Measurements from ENCODE around the gene RNU6-7.

RNU6-7 gene

DNA sequence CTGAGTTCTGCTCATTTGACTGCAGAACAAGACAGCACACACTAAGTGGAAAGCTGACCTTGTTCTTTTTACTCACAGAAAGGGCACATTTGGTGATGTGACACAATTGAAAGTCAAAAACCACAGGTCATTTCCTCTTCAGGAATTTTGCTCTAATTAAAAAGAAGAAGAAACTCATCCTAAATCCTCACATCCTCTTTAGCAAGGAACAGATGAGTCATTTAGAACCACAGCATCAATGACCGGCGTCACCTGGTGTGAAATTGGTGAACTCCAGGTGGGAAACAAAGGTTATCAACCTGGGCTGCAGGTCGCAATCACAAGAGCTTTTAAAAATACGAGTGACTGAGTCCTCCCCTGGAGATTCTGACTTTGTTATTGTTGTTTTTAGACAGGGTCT, 4.1 kb downstream of the RNU6-7 start:
- DNase-seq: no peak

DNA sequence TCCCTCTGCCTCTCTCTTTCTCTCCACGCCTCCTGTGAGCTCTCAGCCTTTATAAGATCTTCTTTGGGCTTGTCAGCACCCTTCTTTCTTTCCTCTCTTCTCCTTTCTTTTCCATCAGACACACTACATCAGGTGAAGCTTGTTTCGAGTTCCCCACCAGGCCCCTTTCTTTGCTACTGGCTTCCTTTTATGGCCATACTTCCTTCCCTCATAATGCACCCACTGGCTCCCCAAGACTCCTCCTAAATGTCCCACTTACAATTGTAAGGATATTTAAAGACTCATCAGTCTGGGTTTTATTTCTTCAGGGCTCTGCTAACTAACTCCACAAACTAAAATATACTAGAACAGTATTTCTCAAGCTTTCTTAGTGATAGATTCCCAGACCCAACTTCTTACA, 4.7 kb downstream of the RNU6-7 start:
- DNase-seq: no peak

DNA sequence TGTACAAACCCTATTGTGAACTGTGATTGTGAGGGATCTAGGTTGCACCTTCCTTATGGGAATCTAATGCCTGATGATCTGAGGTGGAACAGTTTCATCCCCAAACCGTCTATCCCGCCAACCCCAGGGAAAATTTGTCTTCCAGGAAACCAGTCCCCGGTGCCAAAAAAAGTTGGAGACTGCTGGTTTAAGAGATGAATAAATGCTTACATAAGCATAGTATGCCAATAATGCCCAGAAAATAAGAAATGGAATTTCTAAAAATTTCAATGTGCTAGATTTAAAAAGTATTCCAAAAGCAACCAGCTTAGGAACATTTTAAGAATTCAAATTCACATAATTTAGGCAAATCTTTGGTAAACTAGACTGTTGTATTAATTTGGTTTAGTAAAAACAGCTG, 6.6 kb downstream of the RNU6-7 start:
- no peak for DNase-seq

DNA sequence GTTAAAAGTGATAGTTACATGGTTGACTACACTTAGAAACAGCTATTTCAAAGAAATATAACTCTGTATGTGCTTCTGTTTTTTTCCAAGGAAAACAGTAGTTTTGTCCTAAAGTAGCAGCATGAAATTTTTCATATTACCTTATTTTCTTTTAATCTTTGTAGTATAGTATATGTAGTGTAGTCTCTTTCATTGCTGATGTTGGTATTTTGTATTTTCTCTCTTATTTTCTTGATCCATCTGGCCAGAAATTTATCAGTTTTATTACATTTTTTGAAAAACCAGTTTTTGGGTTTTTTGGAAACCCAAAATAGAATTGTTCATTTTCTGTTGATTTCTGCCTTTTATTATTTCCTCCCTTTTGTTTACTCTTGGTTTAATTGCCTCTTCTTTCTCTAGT, 7.6 kb downstream of the RNU6-7 start:
- DNase-seq: no peak

DNA sequence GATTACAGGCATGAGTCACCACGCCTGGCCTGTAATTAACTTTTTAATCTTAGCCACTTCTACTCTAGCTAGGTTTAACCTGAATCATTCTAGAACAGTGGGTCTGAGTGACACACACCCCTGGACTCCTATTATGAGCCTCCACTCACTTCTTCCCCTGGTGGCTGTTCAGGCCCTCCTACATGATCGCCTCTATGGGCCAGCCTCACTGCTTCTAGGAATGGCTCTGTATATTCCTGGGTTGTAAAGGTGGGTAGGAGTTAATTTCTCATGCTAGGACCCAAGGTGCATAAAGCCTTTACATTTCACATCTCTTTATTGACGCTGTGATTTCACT, 9.2 kb downstream of the RNU6-7 start:
- DNase-seq: no peak

DNA sequence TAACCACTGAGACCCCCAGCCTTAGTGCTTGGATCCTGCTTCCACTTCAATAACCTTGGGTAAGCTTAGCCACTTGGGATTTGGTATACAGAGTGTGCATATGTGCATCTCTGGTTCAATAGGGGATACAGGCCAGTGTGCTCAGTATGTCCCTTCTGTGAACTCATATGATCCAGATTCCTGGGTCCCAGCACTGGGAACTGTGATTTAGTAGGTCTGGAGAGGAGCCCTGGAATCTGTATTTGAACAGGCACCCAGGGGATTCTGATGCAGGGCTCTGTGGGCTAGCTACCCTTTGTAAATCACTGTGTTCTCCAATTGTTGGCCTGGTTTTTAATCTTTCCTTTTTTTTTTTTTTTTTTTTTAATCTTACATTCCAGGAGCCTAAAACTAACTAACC, 11.0 kb downstream of the RNU6-7 start:
- DNase-seq: no peak

DNA sequence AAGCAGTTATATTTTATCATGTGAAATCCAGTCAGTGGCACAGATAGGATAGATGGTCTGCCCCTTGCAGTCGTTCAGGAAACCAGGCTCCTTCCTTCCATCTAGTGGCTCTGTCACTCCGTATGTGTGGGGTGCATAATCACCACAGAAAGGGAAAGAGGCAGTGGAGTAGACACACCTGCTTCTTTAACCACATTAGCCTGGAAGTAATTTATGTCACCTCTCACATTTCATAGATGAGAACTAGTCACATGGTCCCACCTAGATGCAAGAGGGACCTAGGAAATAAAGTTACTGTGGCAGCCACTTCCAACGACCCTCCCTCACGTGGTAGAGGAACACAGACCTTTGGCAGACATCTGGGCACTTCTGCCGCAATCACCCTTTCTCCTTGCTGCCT, 15.5 kb downstream of the RNU6-7 start:
- DNase-seq: no peak

DNA sequence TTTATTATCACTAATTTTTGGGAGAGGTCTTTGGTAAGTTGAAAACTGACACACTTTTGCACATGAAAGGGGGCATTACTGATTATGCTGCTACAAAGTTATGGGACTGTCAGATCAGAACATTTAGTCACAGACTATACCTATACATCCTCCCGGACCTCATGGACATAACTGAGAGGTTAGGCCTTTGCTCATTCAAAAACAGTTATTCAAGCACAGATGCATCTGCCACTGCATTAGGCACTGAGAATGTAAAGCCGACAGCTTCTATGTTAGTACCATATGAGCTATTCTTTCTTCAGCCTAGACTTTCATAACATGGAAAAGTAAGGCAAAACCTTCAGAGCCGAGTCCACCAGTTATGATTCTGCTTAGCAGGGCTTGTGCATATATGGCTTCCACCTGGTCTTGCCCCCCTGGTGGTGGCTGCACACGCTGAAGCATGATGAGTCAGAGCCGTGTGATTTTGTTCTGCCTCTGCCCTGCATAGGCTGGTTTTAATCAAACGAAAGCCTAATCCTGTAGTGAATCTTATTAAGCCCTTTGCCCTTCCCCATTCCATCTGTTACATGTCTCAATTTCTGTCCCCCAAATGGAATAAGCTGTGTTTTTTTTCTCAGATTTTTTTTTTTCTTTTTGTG, 23.0 kb downstream of the RNU6-7 start:
- peak in 1 of 2 experiments; percentile 34 for DNase-seq

DNA sequence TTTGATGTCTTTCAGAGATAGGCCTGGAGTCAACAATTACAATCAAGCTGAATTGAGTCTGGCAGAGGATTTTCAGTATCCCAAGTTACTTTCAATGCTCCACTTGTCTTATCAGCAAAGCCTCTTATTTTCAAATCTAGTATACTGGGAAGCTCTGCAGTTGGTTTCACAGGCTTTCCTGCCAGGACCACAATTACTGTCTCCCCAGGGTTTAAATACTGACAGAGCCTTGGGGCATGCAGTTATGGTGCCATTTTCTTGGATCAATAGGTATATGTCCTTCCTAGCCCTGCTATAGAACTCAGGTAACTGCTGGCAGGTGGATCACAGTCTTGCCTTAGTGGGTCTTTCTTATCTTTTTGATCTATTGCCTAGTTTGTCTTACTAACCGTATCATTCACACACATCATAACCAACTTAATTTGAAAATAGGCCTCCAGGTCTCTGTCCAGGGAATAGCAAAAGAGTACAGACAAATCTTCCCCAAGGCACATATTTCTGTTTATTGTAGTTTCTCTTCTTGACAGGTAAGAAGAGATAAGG, 23.6 kb downstream of the RNU6-7 start:
- DNase-seq: no peak

DNA sequence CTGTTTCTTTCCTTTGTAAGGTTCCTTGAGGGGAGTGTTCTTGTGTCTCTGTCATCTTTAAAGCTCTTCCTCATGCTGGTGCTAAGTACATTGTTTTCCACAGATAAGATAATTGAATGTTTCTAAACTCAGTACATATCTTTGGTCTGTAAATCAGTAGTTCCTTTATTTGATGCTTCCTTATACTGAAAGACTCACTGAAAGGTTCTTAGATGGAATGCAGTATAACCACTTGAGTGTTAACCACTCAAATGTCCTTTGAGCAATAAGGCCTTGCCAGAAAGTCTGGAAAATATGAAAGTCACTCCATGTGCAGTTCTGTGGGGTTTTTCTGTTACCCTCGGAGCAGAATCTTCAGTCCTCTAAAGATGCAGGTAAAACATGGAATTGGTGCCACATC, 24.2 kb downstream of the RNU6-7 start:
- DNase-seq: no peak

DNA sequence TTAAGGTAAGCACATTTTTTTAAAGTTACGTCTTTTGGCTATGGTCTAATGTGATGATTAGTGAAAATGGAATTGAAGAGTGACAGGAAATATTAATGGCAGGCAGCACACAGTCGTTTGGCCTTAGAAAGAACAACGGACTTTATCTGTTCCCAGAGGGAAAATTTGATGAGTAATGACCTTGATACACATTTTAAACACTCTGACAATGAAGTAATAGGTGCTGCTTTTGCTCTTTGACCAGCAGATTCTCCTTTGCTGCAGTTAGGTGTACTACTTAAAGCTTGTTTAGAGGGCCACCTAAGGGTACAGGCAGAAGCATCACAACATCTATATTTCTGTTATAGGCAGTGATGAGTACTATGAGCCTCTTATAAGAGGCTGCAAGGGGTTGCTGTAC, 28.3 kb downstream of the RNU6-7 start:
- no peak for DNase-seq

DNA sequence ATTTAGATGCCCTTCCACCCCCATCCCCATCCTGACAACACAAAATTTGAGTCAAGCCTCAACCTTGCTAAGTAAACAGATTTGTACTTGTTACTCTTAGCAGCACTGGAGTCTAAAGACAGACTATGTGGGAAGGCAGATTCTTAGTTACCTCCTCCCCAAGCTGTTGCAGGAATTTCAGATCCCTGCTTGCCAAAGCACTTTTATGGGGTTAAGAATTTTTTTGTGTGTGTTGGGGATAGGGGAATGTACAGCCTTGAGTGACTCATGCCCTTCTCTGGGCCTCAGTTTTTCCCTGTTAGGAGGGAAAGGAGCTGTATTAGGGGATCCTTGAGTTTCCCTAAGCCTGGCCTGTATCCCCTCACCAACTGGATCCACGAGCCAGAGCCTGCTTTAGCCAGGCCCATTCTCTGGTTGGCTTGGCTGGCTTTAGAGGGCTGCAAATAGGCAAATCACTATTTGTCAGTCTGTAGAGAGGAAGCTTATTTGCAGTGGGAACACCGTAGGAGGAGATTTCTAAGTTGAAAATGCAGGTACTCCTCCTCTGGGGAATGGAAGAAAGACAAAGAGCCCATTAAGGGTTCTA, 28.9 kb downstream of the RNU6-7 start:
- DNase-seq: no peak

DNA sequence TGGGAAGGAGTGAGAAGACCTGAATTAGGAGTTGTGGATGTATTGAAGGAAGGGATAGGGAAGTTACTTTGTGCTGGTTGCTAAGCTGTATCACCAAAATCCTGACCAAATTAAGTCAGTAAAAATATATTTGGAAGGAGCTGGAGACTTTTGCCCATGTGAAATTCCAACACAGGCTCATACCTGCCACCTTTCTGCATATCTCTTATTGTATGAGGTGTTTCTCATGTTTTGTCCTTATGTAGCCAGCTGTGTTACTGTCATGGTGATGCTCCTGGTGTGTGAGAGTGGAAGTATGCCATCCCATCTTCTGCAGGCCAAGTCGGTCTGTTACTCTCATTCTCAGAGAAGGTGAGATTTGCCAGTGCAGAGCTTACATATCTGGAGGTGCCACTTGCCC, 30.6 kb downstream of the RNU6-7 start:
- no peak for DNase-seq

DNA sequence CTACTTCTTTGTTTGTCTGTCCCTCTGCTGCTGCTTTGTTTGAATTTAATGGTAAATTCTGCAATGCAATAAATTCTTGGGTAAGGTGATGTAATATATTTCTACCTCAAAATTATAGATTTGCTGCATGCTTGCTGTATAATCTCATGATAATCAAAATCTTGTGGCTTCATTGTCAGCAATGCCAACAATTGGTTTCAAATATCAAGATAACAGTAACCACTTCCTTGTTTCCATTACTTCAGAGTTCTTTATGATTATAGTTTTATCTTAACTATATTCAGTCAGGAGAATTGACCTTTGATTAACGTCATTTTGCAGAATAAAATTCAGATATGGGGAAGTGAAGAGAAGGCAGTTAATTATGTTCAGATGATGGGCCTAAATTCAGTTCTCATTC, 31.4 kb downstream of the RNU6-7 start:
- no peak for DNase-seq

DNA sequence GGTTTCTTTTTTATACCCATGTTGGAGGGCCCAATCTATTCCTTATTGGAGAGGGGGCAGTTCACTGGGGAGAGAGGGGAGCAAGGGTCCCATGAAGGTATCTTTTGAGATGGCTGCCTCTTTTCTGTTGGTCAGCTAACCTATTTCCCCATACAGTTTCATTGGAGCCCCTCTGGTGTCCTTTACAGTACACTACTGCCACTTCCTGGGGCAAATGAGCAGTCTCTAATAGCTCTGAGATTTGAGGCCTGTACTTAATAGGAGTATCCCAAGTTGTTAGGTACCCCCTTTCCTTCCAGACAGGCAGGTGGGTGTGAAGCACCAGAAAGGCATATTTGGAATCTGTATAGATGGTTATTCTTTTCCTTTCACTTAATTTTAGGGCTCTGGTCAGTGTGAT, 42.6 kb downstream of the RNU6-7 start:
- DNase-seq: no peak

DNA sequence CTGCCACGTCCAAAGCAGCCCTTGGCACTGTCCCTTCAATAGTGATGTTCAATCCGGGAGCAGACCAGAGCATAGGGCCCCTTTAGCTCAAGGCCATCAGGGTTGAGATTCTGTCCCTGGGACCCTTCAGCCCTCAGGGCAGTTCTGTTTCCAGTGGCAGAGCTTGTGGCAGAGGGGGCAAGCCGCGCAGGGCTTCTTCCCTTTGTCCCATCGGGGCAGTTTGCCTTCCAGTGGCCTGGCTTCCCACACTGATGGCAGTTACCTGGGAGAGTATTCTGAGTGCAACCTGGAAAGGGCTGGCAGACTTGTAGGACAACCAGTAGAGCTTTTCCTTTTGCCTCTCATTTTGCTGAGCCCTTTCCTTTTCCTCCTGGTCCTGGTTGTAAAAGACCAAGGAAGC, 44.9 kb downstream of the RNU6-7 start:
- no peak for DNase-seq

DNA sequence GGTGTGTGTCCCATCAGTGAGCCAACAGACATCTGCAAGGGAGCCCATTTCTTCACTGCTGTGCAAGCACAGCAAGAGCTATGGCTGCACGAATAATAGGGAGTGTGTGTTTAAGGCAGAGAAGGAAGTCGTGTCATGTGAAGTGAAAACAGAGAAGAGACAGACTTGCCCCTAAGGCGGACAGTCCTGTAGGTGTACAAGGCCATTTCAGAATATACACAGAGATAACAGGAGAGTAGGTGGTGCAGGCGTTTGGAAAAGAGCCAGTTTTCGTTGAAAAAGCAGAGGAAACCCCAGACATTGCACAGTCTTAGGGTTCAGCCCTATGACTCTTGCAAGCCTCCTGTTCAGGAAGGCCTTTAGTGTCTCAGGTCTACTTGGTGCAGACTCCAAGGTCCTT, 47.5 kb downstream of the RNU6-7 start:
- no peak for DNase-seq

DNA sequence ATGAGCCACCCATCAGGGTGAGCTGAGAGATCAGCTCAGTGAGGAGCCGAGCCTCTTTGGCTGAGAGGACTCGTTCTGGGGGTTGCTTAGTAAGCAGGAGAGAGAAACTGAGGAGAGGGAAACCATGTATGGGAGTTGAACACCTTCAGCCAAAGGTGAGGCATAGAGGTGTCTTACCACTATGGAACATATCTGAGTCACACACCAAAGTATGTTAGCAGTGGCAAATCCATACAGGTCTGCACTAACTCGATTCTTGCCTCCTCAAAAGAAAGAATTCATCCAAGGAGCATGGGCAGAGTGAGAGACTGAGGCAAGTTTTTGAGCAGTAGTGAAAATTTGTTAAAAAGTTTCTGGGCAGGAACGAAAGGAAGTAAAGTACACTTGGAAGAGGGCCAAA, 47.9 kb downstream of the RNU6-7 start:
- no peak for DNase-seq

DNA sequence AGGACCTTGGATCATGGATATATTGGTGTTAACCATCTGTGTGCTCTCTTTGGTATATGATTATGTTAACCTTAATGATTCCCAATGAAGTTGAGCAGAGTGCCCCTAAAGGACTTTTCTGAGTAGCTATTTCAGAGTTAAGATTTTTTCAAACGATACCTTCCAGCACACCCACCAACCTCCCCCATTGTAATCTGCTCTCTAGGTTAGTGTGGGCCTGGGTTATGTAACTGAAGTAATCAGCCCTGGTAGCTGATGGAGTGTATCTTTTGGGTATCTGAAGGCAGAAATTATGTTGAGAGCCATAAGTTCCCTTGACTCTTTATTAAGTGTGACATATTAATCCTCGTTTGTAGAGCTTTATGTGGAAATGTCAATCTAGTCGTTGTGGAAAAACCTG, 48.8 kb downstream of the RNU6-7 start:
- no peak for DNase-seq

DNA sequence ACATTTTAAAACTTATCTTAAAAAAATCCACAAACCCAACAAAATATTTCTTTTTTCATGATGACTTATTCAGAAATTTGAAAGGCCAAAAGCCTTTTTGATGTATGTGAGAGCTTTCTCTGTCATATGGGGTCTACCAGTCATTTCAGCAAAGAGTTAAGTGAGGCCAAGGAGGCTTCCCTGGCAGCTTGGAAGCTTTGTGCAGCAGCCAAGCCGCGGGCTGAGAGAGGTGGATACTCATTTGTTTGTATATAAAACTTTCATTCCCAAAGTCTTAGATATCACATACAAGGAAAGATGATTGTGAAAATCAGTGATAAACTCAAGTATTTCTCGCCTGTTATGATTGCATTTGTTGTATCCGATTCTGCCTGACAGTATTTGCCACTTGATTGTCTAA, 49.7 kb downstream of the RNU6-7 start:
- no peak for DNase-seq

Data from activated T-cell treated with anti-CD3 and anti-CD28 coated beads, Interleukin-2, amount 50 U/mL, for 48 hours (primary cell).